ENCODE measurements around the gene CYP19A1. TPM values are rescaled to one million over a fixed set of nuclear protein-coding genes. Genes with fewer than 3 reads are reported as not detected.

Gene CYP19A1
- total and polyA plus RNA-seq, 3 donors from 2014 or later = 2.8 to 29.0 (median 3.3) TPM

DNA sequence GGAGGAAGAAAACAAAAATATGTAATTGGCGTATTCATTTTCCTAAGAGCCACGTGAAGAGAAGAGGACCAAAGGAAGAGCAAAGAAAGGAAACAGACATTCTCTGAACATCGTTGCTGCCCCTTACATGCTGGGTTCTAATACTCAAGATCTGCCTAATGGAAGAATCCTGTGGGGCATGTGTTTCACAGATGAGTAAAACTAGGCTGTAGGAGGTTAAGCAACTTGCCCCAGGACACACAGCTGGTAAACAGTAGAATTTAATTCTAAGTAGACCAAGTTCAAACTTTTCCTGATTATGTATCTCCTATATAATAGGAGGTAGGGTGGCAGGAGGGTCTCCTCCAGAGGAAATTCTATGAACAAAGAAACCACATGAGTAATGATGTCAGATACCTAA is 137.6 kb downstream of the CYP19A1 start:
- TF ChIP-seq POLR2A (IDR thresholded peaks at IDR 0.05) = no peak
- TF ChIP-seq, protein P1, sequence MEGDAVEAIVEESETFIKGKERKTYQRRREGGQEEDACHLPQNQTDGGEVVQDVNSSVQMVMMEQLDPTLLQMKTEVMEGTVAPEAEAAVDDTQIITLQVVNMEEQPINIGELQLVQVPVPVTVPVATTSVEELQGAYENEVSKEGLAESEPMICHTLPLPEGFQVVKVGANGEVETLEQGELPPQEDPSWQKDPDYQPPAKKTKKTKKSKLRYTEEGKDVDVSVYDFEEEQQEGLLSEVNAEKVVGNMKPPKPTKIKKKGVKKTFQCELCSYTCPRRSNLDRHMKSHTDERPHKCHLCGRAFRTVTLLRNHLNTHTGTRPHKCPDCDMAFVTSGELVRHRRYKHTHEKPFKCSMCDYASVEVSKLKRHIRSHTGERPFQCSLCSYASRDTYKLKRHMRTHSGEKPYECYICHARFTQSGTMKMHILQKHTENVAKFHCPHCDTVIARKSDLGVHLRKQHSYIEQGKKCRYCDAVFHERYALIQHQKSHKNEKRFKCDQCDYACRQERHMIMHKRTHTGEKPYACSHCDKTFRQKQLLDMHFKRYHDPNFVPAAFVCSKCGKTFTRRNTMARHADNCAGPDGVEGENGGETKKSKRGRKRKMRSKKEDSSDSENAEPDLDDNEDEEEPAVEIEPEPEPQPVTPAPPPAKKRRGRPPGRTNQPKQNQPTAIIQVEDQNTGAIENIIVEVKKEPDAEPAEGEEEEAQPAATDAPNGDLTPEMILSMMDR (IDR thresholded peaks at IDR 0.05) = no peak
- no peak overlapping the region for H3K27ac ChIP-seq
- no peaks in the 10 kb centered on the region for H3K4me1 ChIP-seq
- no peaks in the 10 kb centered on the region for H3K27me3 ChIP-seq
- intact Hi-C loops (cut with DNase I; ENCODE audit: low total_unique reads) = no loop called here
- no peaks in the 10 kb centered on the region for H3K9me3 ChIP-seq
- H3K4me3 ChIP-seq = no peak overlapping the region
- no peaks in the 10 kb centered on the region for H3K36me3 ChIP-seq (ENCODE audit: low read depth, missing control alignments)
- DNase-seq = no peak
- WGBS, 2 donors = 71 to 75% methylated on average over 3 of the region's 3 CpGs

DNA sequence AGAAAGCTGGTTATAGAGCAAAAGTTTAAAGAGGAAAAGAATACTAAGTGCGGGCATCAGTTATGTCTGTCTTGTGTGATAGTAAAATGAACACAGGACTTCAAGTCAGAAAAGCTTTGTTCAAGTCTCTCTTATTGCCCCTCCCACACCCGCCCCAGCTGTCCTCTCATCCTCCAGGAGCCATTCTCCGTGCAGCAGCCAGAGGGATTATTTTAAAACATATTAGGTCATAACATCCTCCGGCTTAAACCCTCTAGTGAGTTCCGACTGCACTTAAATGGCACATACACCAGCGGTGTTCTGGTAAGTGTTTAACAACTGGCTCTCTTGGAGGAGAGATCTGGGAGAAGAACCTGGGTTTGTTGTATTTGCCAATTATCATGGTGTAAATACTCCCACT is 138.9 kb downstream of the CYP19A1 start:
- no peaks in the 10 kb centered on the region for H3K36me3 ChIP-seq (ENCODE audit: low read depth, missing control alignments)
- DNase-seq = no peak
- H3K27me3 ChIP-seq = no peaks in the 10 kb centered on the region
- H3K27ac ChIP-seq = no peak overlapping the region
- H3K4me1 ChIP-seq = no peaks in the 10 kb centered on the region
- no peaks in the 10 kb centered on the region for H3K9me3 ChIP-seq
- no peak for TF ChIP-seq POLR2A (IDR thresholded peaks at IDR 0.05)
- TF ChIP-seq, protein P1 (IDR thresholded peaks at IDR 0.05) = no peak
- intact Hi-C loops (cut with DNase I; ENCODE audit: low total_unique reads) = no loop called here
- H3K4me3 ChIP-seq = no peak overlapping the region
- 85 to 89% methylated on average over 6 of the region's 6 CpGs for WGBS, 2 donors

DNA sequence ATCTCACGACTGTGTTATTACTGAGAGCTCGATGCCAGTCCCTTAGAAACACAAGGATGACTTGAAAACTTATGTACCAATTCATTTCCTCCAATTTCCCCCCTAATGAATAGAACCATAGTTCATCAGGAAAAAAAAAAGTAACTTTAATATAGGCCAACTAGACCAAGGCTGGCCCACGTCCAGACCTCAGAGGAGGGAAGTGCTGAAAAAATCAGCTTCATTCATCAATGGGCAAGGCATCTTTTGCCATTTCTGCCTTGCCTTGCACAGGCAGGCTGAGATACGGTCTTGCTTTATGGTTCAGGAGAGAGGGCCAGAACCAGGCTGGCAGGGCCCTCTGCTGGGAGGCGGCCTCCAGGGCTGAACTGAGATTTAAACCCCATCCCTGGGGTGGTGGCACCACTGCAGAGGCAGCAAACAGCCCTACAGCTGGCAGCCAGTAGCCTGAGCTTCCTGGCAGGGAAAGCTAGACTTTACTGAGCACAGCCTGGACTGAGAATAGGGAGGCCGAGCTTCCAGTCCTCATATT is 139.6 kb downstream of the CYP19A1 start:
- Histone ChIP-seq H3K27me3 (no peaks in the 10 kb centered on the region), H3K9me3 (no peaks in the 10 kb centered on the region), H3K4me1 (no peaks in the 10 kb centered on the region), H3K36me3 (ENCODE audit: low read depth, missing control alignments) (no peaks in the 10 kb centered on the region), H3K27ac (no peak overlapping the region), H3K4me3 (no peak overlapping the region)
- no peak for DNase-seq
- TF ChIP-seq POLR2A (IDR thresholded peaks at IDR 0.05) = no peak
- TF ChIP-seq, protein P1 (IDR thresholded peaks at IDR 0.05) = no peak
- intact Hi-C loops (cut with DNase I; ENCODE audit: low total_unique reads) = no loop called here
- WGBS, 2 donors = 81 to 88% methylated on average over 4 to 6 of the region's 6 CpGs

DNA sequence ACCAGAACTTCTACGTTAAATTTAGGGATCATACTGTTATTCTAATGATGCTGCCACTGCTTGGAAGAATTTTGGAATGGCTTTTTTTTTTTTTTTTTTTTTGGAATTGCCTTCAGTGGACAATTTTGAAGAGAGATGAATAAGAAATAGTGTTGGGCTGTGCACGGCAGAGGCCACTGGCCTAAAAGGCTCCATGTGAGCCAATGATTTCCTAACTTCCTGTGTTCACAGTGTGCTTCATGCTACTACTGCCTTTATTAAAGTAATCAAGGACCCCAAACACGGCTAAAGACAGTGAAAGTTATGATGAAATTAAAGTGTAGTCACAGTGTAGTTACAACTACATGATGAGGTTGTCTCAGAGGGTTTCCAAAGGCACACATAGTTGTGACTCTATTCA is 142.9 kb downstream of the CYP19A1 start:
- Histone ChIP-seq H3K9me3 (no peaks in the 10 kb centered on the region), H3K4me3 (no peak overlapping the region), H3K36me3 (ENCODE audit: low read depth, missing control alignments) (no peaks in the 10 kb centered on the region), H3K27ac (no peak overlapping the region), H3K4me1 (no peaks in the 10 kb centered on the region), H3K27me3 (no peaks in the 10 kb centered on the region)
- TF ChIP-seq, protein P1 (IDR thresholded peaks at IDR 0.05) = no peak
- TF ChIP-seq POLR2A (IDR thresholded peaks at IDR 0.05) = no peak
- DNase-seq = no peak
- intact Hi-C loops (cut with DNase I; ENCODE audit: low total_unique reads) = no loop called here
- WGBS, 2 donors = 47 to 50% methylated on average over 3 of the region's 3 CpGs

DNA sequence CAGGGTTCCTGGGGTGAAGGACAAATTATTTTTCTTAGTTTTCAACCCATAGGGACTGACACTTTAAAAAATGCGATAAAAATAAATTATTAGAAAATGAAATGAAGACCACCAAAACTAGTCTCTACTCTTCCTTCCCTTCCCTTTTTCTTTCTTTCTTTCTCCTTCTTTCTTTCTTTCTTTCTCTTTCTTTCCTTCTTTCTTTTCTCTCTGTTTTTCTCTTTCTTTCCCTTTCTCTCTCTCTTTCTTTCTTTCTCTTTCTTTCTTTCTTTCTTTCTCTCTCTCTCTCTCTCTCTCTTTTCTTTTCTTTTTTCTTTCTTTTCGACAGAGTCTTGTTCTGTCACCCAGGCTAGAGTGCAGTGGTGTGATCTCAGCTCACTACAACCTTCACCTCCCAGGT is 144.4 kb downstream of the CYP19A1 start:
- DNase-seq = no peak
- Histone ChIP-seq H3K36me3 (ENCODE audit: low read depth, missing control alignments) (no peaks in the 10 kb centered on the region), H3K4me1 (no peaks in the 10 kb centered on the region), H3K27ac (no peak overlapping the region), H3K4me3 (no peak overlapping the region), H3K9me3 (no peaks in the 10 kb centered on the region), H3K27me3 (no peaks in the 10 kb centered on the region)
- TF ChIP-seq POLR2A (IDR thresholded peaks at IDR 0.05) = no peak
- TF ChIP-seq, protein P1 (IDR thresholded peaks at IDR 0.05) = no peak
- intact Hi-C loops (cut with DNase I; ENCODE audit: low total_unique reads) = no loop called here
- 66 to 93% methylated on average over 2 of the region's 2 CpGs for WGBS, 2 donors
